ENCODE results near the gene ATF6. TPM values are rescaled to one million over a fixed set of nuclear protein-coding genes. Genes with fewer than 3 reads are reported as not detected.

ATF6 gene
- total and polyA plus RNA-seq, 2 of the 8 experiments (the other 6 are each of a cell fraction or from before 2014, with no cell fraction given): 4.6 to 10.0 TPM

DNA sequence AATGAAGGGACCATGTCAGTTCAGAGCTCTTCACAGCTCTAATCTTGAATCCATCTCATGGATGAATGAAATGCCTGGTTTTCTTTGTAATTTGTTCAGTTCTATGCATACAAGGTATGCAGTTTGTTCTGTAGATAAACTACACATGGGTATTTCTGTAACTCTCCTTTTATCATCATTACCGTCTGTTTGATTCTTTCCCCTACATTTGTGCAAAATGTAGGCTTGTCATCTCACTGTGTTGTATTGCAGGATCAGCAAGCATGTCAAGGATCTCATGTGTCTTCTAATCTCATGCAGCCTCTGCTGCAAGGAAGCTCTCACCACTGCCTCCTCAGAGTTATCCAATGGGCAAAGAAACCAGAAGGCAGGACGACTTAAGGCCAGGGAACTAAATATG is 178.3 kb downstream of the ATF6 start (continued):
- TF ChIP-seq, protein P1, sequence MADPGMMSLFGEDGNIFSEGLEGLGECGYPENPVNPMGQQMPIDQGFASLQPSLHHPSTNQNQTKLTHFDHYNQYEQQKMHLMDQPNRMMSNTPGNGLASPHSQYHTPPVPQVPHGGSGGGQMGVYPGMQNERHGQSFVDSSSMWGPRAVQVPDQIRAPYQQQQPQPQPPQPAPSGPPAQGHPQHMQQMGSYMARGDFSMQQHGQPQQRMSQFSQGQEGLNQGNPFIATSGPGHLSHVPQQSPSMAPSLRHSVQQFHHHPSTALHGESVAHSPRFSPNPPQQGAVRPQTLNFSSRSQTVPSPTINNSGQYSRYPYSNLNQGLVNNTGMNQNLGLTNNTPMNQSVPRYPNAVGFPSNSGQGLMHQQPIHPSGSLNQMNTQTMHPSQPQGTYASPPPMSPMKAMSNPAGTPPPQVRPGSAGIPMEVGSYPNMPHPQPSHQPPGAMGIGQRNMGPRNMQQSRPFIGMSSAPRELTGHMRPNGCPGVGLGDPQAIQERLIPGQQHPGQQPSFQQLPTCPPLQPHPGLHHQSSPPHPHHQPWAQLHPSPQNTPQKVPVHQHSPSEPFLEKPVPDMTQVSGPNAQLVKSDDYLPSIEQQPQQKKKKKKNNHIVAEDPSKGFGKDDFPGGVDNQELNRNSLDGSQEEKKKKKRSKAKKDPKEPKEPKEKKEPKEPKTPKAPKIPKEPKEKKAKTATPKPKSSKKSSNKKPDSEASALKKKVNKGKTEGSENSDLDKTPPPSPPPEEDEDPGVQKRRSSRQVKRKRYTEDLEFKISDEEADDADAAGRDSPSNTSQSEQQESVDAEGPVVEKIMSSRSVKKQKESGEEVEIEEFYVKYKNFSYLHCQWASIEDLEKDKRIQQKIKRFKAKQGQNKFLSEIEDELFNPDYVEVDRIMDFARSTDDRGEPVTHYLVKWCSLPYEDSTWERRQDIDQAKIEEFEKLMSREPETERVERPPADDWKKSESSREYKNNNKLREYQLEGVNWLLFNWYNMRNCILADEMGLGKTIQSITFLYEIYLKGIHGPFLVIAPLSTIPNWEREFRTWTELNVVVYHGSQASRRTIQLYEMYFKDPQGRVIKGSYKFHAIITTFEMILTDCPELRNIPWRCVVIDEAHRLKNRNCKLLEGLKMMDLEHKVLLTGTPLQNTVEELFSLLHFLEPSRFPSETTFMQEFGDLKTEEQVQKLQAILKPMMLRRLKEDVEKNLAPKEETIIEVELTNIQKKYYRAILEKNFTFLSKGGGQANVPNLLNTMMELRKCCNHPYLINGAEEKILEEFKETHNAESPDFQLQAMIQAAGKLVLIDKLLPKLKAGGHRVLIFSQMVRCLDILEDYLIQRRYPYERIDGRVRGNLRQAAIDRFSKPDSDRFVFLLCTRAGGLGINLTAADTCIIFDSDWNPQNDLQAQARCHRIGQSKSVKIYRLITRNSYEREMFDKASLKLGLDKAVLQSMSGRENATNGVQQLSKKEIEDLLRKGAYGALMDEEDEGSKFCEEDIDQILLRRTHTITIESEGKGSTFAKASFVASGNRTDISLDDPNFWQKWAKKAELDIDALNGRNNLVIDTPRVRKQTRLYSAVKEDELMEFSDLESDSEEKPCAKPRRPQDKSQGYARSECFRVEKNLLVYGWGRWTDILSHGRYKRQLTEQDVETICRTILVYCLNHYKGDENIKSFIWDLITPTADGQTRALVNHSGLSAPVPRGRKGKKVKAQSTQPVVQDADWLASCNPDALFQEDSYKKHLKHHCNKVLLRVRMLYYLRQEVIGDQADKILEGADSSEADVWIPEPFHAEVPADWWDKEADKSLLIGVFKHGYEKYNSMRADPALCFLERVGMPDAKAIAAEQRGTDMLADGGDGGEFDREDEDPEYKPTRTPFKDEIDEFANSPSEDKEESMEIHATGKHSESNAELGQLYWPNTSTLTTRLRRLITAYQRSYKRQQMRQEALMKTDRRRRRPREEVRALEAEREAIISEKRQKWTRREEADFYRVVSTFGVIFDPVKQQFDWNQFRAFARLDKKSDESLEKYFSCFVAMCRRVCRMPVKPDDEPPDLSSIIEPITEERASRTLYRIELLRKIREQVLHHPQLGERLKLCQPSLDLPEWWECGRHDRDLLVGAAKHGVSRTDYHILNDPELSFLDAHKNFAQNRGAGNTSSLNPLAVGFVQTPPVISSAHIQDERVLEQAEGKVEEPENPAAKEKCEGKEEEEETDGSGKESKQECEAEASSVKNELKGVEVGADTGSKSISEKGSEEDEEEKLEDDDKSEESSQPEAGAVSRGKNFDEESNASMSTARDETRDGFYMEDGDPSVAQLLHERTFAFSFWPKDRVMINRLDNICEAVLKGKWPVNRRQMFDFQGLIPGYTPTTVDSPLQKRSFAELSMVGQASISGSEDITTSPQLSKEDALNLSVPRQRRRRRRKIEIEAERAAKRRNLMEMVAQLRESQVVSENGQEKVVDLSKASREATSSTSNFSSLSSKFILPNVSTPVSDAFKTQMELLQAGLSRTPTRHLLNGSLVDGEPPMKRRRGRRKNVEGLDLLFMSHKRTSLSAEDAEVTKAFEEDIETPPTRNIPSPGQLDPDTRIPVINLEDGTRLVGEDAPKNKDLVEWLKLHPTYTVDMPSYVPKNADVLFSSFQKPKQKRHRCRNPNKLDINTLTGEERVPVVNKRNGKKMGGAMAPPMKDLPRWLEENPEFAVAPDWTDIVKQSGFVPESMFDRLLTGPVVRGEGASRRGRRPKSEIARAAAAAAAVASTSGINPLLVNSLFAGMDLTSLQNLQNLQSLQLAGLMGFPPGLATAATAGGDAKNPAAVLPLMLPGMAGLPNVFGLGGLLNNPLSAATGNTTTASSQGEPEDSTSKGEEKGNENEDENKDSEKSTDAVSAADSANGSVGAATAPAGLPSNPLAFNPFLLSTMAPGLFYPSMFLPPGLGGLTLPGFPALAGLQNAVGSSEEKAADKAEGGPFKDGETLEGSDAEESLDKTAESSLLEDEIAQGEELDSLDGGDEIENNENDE (IDR thresholded peaks at IDR 0.05; ENCODE audit: insufficient replicate concordance, low read length): no peak
- TF ChIP-seq SP2 (IDR thresholded peaks at IDR 0.05; ENCODE audit: low read length): no peak
- TF ChIP-seq BCL11A (IDR thresholded peaks at IDR 0.05; ENCODE audit: low read depth in 2 of 2, low read length in 2 of 2): no peak
- TF ChIP-seq NANOG (IDR thresholded peaks at IDR 0.05; ENCODE audit: insufficient read depth, low read depth, low read length, poor library complexity, severe bottlenecking): no peak
- TF ChIP-seq CBX5 (IDR thresholded peaks at IDR 0.05; ENCODE audit: low read depth, low read length): no peak
- TF ChIP-seq POLR2A (IDR thresholded peaks at IDR 0.05; ENCODE audit: control extremely low read depth in 1 of 2, low read depth in 2 of 2, low read length in 2 of 2): no peak
- no peak for TF ChIP-seq CTBP2 (IDR thresholded peaks at IDR 0.05; ENCODE audit: borderline replicate concordance, insufficient read depth, insufficient read length, low read length)
- TF ChIP-seq RXRA (IDR thresholded peaks at IDR 0.05; ENCODE audit: insufficient read depth, low read depth, low read length): no peak
- no peak for TF ChIP-seq SIX5 (IDR thresholded peaks at IDR 0.05; ENCODE audit: low read depth, low read length)
- no peak for TF ChIP-seq JUND (IDR thresholded peaks at IDR 0.05; ENCODE audit: low read length)
- TF ChIP-seq SRF (IDR thresholded peaks at IDR 0.05; ENCODE audit: low read depth, low read length): no peak

Measured in H1 (cell line).